Measurements from ENCODE around the gene SIRT3. TPM values are rescaled to one million over a fixed set of nuclear protein-coding genes. Genes with fewer than 3 reads are reported as not detected.

The SIRT3 gene
- total and polyA plus RNA-seq, 2 of the 13 experiments (the other 11 are each of a cell fraction or from before 2014, with no cell fraction given): 15.1 to 18.2 TPM

GRCh38 chr11:210122-210802 is 25.9 kb downstream of the SIRT3 start (continued):
- TF ChIP-seq, protein P1, sequence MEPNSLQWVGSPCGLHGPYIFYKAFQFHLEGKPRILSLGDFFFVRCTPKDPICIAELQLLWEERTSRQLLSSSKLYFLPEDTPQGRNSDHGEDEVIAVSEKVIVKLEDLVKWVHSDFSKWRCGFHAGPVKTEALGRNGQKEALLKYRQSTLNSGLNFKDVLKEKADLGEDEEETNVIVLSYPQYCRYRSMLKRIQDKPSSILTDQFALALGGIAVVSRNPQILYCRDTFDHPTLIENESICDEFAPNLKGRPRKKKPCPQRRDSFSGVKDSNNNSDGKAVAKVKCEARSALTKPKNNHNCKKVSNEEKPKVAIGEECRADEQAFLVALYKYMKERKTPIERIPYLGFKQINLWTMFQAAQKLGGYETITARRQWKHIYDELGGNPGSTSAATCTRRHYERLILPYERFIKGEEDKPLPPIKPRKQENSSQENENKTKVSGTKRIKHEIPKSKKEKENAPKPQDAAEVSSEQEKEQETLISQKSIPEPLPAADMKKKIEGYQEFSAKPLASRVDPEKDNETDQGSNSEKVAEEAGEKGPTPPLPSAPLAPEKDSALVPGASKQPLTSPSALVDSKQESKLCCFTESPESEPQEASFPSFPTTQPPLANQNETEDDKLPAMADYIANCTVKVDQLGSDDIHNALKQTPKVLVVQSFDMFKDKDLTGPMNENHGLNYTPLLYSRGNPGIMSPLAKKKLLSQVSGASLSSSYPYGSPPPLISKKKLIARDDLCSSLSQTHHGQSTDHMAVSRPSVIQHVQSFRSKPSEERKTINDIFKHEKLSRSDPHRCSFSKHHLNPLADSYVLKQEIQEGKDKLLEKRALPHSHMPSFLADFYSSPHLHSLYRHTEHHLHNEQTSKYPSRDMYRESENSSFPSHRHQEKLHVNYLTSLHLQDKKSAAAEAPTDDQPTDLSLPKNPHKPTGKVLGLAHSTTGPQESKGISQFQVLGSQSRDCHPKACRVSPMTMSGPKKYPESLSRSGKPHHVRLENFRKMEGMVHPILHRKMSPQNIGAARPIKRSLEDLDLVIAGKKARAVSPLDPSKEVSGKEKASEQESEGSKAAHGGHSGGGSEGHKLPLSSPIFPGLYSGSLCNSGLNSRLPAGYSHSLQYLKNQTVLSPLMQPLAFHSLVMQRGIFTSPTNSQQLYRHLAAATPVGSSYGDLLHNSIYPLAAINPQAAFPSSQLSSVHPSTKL (CRISPR knock-in tag; IDR thresholded peaks at IDR 0.05): no peak
- TF ChIP-seq CTCF (CRISPR knock-in tag; IDR thresholded peaks at IDR 0.05): no peak
- no peak for TF ChIP-seq SRSF1 (optimal IDR thresholded peaks at IDR 0.05; ENCODE audit: low read depth, low read length)
- TF ChIP-seq HNF1B (CRISPR knock-in tag; IDR thresholded peaks at IDR 0.05): no peak
- TF ChIP-seq AKNA (CRISPR knock-in tag; IDR thresholded peaks at IDR 0.05; ENCODE audit: borderline replicate concordance): no peak
